ENCODE measurements around the gene MADD. TPM values are rescaled to one million over a fixed set of nuclear protein-coding genes. Genes with fewer than 3 reads are reported as not detected.

The MADD gene
- total RNA-seq, 1 donor from 2014 or later = 29.6 TPM

DNA sequence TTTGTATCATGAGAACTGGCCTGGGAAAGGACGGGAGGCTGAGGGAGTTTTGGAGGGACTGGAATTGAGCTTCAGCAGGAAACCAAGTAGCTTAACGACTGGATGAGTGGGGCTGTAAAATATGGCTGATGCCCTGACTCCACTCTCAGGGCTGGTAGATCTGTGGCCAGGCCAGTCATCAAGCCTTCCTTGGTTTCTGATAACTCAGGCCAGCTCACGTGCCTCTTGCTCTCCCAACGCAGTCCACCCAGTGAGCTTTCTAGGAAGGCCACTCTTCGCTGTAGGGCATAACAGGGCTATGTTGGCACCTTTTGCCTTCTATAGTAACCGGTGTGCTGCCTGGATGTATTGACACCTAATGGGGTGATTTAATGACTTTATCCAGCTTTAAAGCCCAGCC is 5.8 kb upstream of the MADD start:
- H3K4me1 Mint-ChIP-seq (ENCODE audit: low read depth) = peaks cover 30% of the 10 kb centered on the region
- H3K27me3 Mint-ChIP-seq (ENCODE audit: low read depth) = no peaks in the 10 kb centered on the region
- H3K27ac Mint-ChIP-seq (ENCODE audit: unreplicated experiment) = no peak overlapping the region
- peak; percentile 54 for DNase-seq (ENCODE audit: low spot score)
- TF ChIP-seq, protein P1, sequence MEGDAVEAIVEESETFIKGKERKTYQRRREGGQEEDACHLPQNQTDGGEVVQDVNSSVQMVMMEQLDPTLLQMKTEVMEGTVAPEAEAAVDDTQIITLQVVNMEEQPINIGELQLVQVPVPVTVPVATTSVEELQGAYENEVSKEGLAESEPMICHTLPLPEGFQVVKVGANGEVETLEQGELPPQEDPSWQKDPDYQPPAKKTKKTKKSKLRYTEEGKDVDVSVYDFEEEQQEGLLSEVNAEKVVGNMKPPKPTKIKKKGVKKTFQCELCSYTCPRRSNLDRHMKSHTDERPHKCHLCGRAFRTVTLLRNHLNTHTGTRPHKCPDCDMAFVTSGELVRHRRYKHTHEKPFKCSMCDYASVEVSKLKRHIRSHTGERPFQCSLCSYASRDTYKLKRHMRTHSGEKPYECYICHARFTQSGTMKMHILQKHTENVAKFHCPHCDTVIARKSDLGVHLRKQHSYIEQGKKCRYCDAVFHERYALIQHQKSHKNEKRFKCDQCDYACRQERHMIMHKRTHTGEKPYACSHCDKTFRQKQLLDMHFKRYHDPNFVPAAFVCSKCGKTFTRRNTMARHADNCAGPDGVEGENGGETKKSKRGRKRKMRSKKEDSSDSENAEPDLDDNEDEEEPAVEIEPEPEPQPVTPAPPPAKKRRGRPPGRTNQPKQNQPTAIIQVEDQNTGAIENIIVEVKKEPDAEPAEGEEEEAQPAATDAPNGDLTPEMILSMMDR (IDR thresholded peaks at IDR 0.05) = no peak
- H3K9me3 Mint-ChIP-seq (ENCODE audit: low read depth) = no peaks in the 10 kb centered on the region
- H3K4me3 Mint-ChIP-seq (ENCODE audit: unreplicated experiment) = no peak overlapping the region
- H3K36me3 Mint-ChIP-seq (ENCODE audit: low read depth) = no peaks in the 10 kb centered on the region

DNA sequence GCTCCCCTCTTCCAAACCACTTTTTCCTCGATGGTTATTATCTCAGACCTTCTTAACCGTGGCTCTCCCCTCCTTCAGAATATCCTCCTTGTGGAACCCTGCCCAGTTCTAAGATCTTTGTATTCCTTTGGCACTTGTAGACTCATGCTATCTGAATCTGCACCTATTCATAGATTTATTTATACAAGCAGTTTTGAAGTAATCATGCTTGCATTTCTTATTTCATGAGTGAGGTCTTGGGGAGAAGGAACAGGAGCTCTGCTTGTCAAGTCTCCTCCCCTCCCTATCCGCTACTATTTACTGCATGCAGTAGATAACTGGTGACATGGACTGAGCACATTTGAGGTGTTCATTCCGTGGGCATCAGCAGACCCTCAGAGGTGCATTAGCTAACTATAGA is 5.4 kb upstream of the MADD start:
- Mint-ChIP-seq H3K4me3 (ENCODE audit: unreplicated experiment) (no peak overlapping the region), H3K9me3 (ENCODE audit: low read depth) (no peaks in the 10 kb centered on the region), H3K4me1 (ENCODE audit: low read depth) (peaks cover 28% of the 10 kb centered on the region), H3K27ac (ENCODE audit: unreplicated experiment) (no peak overlapping the region), H3K27me3 (ENCODE audit: low read depth) (no peaks in the 10 kb centered on the region), H3K36me3 (ENCODE audit: low read depth) (no peaks in the 10 kb centered on the region)
- no peak for DNase-seq (ENCODE audit: low spot score)
- TF ChIP-seq, protein P1 (IDR thresholded peaks at IDR 0.05) = no peak

DNA sequence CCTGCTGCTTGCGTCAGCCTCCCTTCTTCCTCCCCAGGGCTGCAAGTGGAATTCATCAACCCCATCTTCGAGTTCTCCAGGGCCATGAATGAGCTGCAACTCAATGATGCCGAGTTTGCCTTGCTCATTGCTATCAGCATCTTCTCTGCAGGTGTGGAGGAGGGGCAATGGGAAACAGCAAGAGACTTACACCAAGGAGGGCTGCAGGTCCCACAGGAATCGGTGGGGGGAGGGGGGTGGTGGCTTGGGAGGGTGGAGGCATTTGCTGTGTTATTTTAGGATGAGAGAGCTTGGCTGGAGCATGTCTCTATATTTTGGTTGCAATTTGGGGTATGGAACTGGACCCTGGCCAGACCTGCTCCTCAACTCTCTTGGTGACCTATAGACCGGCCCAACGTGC is 2.1 kb upstream of the MADD start:
- Mint-ChIP-seq H3K9me3 (ENCODE audit: low read depth) (no peaks in the 10 kb centered on the region), H3K4me1 (ENCODE audit: low read depth) (peaks cover 52% of the 10 kb centered on the region), H3K27ac (ENCODE audit: unreplicated experiment) (peak overlapping the region; percentile 95), H3K4me3 (ENCODE audit: unreplicated experiment) (no peak overlapping the region), H3K36me3 (ENCODE audit: low read depth) (no peaks in the 10 kb centered on the region), H3K27me3 (ENCODE audit: low read depth) (no peaks in the 10 kb centered on the region)
- no peak for DNase-seq (ENCODE audit: low spot score)
- TF ChIP-seq, protein P1 (IDR thresholded peaks at IDR 0.05) = no peak

DNA sequence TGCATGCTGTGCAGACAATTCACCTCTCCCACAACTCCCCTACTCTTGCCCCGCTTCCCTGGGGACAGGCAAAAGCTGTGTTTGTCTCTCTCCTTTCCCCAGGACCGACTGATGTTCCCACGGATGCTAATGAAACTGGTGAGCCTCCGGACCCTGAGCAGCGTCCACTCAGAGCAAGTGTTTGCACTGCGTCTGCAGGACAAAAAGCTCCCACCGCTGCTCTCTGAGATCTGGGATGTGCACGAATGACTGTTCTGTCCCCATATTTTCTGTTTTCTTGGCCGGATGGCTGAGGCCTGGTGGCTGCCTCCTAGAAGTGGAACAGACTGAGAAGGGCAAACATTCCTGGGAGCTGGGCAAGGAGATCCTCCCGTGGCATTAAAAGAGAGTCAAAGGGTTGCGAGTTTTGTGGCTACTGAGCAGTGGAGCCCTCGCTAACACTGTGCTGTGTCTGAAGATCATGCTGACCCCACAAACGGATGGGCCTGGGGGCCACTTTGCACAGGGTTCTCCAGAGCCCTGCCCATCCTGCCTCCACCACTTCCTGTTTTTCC is 1.4 kb upstream of the MADD start:
- no peaks in the 10 kb centered on the region for H3K9me3 Mint-ChIP-seq (ENCODE audit: low read depth)
- H3K4me3 Mint-ChIP-seq (ENCODE audit: unreplicated experiment) = peak overlapping the region; percentile 86
- TF ChIP-seq, protein P1 (IDR thresholded peaks at IDR 0.05) = no peak
- no peaks in the 10 kb centered on the region for H3K36me3 Mint-ChIP-seq (ENCODE audit: low read depth)
- DNase-seq (ENCODE audit: low spot score) = no peak
- peaks cover 52% of the 10 kb centered on the region for H3K4me1 Mint-ChIP-seq (ENCODE audit: low read depth)
- H3K27me3 Mint-ChIP-seq (ENCODE audit: low read depth) = no peaks in the 10 kb centered on the region
- H3K27ac Mint-ChIP-seq (ENCODE audit: unreplicated experiment) = peak overlapping the region; percentile 95

DNA sequence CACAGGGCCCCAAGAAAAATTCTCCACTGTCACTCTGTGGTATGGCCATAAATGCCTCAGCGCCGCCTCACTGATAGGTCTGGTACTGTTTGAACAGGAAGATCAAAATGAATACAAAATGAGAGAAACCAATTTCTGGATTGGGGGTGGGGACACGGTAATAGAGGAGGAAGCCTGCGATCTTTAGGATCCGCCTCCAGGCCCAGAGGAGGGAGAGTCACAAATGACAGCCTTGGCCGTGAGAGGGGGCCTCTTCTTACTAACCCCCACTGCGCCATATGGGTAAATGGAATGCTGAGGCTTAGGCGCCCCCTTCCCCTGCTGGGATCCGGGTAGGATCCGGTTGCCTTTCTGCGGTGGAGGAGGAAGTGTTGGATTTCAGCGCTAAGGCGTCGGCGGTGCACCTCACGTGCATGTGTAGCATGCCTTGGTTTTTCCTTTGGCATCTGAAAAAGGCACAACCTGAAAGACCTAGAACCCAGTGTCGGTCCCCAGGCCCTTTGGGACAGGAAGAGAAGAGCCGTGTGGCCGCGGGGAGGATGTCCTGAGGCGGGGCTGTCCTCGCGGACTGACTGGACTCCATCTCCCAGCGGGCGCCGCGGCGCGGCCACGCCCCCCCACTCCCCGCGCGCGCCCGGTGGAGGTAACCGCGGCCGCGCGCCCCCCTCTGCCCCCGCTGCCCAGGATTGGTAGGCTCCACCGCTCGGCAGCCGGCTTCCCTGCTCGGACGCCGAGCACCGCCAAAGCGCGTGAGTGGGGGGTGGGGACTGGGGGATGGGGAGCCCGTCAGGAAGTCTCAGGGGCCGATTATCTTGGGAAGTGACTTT is 718 bp upstream of the MADD start:
- Mint-ChIP-seq H3K36me3 (ENCODE audit: low read depth) (no peaks in the 10 kb centered on the region), H3K27ac (ENCODE audit: unreplicated experiment) (peak overlapping the region; percentile 95), H3K9me3 (ENCODE audit: low read depth) (no peaks in the 10 kb centered on the region), H3K4me1 (ENCODE audit: low read depth) (peaks cover 52% of the 10 kb centered on the region), H3K27me3 (ENCODE audit: low read depth) (no peaks in the 10 kb centered on the region), H3K4me3 (ENCODE audit: unreplicated experiment) (peak overlapping the region; percentile 86)
- DNase-seq (ENCODE audit: low spot score) = no peak
- TF ChIP-seq, protein P1 (IDR thresholded peaks at IDR 0.05) = peak; percentile 63

Data from chondrocyte (in vitro differentiated cells).